ENCODE data around the gene NOVA2. TPM values are rescaled to one million over a fixed set of nuclear protein-coding genes. Genes with fewer than 3 reads are reported as not detected.

The NOVA2 gene
- total and polyA plus RNA-seq, 10 donors = 0.42 to 12.5 (median 3.7) TPM

GRCh38 chr19:46015687-46016425 is 42.2 kb upstream of the NOVA2 start:
- H3K27me3 ChIP-seq (replicated peaks in 1 of 7) = peaks cover 0 to 39% (median 18%) of the 10 kb centered on the region in 7 donors
- peak; percentile 88 for DNase-seq
- peak overlapping the region in 7 of 8 donors; percentile 46 to 89 (median 71) for H3K27ac ChIP-seq
- no peaks in the 10 kb centered on the region for H3K9me3 ChIP-seq
- TF ChIP-seq POLR2A (IDR thresholded peaks at IDR 0.05) (no peak), CTCF (IDR thresholded peaks at IDR 0.05 in 8 of 11, conservative IDR thresholded peaks at IDR 0.05 in 3 of 11) (no peak), POLR2AphosphoS5 (IDR thresholded peaks at IDR 0.05) (no peak)
- H3K4me3 ChIP-seq = peak overlapping the region; percentile 53 to 94 (median 75)
- intact Hi-C loops (cut with DNase I; ENCODE audit: low total_unique reads) = loop anchor here (10.0 kb wide), 1 partner anchor 91 kb away; no protein-coding TSS in a partner anchor
- peaks cover 0 to 39% (median 28%) of the 10 kb centered on the region in 6 donors for H3K4me1 ChIP-seq
- WGBS, 5 donors = 2 to 8% (median 3%) methylated on average over 28 to 63 of the region's 63 CpGs
- peaks cover 0 to 34% (median 2%) of the 10 kb centered on the region in 6 donors for H3K36me3 ChIP-seq

GRCh38 chr19:46014941-46015686 is 41.4 kb upstream of the NOVA2 start:
- H3K4me1 ChIP-seq = peaks cover 0 to 37% (median 28%) of the 10 kb centered on the region in 6 donors
- peaks cover 0 to 41% (median 2%) of the 10 kb centered on the region in 6 donors for H3K36me3 ChIP-seq
- peaks cover 0 to 39% (median 18%) of the 10 kb centered on the region in 7 donors for H3K27me3 ChIP-seq (replicated peaks in 1 of 7)
- H3K9me3 ChIP-seq = no peaks in the 10 kb centered on the region
- peak overlapping the region in 2 of 8 donors; percentile 83 to 89 for H3K27ac ChIP-seq
- TF ChIP-seq CTCF (IDR thresholded peaks at IDR 0.05 in 8 of 11, conservative IDR thresholded peaks at IDR 0.05 in 3 of 11) (peak in 1 of 11 experiments; percentile 16), POLR2AphosphoS5 (IDR thresholded peaks at IDR 0.05) (peak in 1 of 3 donors; percentile 63), POLR2A (IDR thresholded peaks at IDR 0.05) (no peak)
- intact Hi-C loops (cut with DNase I; ENCODE audit: low total_unique reads) = loop anchor here (10.0 kb wide), 1 partner anchor 90 kb away; no protein-coding TSS in a partner anchor
- DNase-seq = peak; percentile 91
- 5 to 15% (median 10%) methylated on average over 26 to 74 of the region's 74 CpGs for WGBS, 5 donors
- peak overlapping the region in 6 of 8 donors; percentile 53 to 94 (median 76) for H3K4me3 ChIP-seq

GRCh38 chr19:46014534-46014933 is 40.9 kb upstream of the NOVA2 start:
- no peak overlapping the region for H3K27ac ChIP-seq
- no peak for DNase-seq
- H3K9me3 ChIP-seq = no peaks in the 10 kb centered on the region
- intact Hi-C loops (cut with DNase I; ENCODE audit: low total_unique reads) = loop anchor here (10.0 kb wide), 1 partner anchor 90 kb away; no protein-coding TSS in a partner anchor
- peak overlapping the region in 4 of 8 donors; percentile 75 to 94 (median 80) for H3K4me3 ChIP-seq
- H3K4me1 ChIP-seq = peaks cover 0 to 43% (median 28%) of the 10 kb centered on the region in 6 donors
- WGBS, 5 donors = 46 to 62% (median 47%) methylated on average over 8 of the region's 8 CpGs
- peaks cover 0 to 39% (median 18%) of the 10 kb centered on the region in 7 donors for H3K27me3 ChIP-seq (replicated peaks in 1 of 7)
- TF ChIP-seq POLR2A (IDR thresholded peaks at IDR 0.05) (no peak), POLR2AphosphoS5 (IDR thresholded peaks at IDR 0.05) (no peak), CTCF (IDR thresholded peaks at IDR 0.05 in 8 of 11, conservative IDR thresholded peaks at IDR 0.05 in 3 of 11) (no peak)
- peaks cover 0 to 40% (median 2%) of the 10 kb centered on the region in 6 donors for H3K36me3 ChIP-seq
